GM21717 (cell line): ENCODE measurements around the gene ASCL5.

Source experiments
- ATAC-seq: cut with Tn5 transposase; IDR thresholded peaks from one replicate; pipeline ENCODE4 v1.9.1; 2021; ENCODE audit warnings: mild to moderate bottlenecking, moderate library complexity; ENCODE audit not compliant: unreplicated experiment

The ASCL5 gene

DNA sequence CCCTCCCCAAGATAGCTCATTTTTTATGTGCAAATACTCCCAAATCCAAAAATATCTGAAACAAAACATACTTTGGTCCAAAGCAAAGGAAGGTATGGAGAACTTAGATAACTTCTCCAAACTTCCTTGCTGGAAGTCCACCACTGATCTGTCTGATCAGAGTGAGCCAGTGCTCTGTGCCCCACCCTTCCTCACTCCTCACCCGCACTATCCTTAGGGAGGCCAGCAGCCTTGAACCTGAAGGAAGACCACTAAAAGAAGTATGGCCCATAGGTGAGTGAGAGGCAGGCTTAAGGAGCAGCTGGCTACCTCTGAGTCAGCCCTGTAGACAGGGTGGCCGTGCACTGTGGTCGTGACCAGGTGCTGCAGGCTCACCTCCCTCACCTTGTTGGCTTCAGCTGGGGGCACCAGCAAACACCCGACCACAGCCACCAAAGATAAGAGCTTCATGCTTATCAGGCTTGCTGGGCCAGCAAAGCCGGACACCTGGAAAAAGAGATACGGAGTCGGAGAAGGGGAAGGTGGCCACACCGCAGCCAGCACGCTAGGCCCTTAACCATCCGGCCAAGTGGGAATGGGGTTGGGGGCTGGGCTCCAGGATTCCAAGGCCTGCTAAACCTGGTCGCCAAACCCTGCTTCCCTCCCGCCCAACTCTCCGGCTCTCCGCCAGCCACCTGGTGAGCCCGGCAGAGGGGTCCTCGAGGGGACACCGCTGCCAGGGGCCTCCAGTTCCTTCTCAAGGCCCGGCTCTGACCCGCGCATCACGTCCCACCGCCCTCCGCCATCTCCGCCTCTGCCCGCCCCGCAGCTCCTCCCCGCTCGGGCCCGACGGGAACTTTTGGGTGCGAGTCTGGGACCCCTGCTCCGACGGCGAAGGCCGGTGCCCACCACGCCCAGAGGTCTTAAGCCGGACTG lies 26.7 kb upstream of the ASCL5 start:
- ATAC-seq = peak; percentile 75

DNA sequence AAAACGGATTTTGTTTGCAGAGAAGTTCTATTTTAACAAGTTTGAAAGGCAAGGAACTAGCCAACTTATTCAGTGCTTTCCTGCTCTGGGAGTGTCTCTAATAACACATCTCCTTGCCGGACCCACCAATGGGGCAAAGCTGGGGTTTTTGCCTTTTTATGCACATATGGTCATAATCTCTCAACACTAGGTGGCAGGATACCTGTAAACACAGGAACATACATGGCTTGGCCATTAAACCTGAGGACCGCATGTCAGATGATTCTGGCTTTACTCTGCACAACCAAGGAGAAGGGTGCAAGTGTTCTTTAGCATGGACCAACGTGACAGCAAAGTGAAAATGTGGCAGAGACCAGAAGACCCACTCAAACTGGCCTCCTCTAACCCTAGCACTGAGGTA lies 22.4 kb upstream of the ASCL5 start:
- no peak for ATAC-seq

DNA sequence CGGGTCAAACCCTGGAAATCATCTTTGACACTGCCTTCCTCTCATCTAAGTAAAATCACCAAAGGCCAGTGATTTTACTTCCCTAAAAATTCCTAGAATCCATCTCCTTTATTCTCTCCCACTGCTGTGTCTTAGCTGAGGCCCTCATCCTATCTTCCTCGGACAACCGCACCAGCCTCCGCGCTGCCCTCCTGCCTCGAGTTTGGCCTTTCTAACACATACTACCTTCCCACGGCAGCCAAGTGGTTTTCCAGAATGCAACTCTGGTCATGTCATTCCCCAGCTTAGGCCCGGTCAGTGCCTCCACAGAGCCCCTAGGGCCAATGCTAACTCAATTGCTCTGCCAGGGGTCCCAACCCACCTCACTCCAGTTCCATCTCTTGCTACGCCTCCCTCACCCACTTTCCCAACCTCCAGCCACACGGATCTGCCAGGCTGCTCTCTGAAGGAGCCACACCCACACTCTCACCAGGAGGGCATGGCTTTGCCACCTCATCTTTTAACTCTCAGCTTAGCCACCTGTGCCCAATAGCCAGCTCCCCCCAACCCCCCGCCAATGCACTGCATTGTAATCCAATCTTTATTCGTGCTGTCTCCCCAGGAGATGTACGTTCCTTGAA lies 20.5 kb upstream of the ASCL5 start:
- no peak for ATAC-seq

DNA sequence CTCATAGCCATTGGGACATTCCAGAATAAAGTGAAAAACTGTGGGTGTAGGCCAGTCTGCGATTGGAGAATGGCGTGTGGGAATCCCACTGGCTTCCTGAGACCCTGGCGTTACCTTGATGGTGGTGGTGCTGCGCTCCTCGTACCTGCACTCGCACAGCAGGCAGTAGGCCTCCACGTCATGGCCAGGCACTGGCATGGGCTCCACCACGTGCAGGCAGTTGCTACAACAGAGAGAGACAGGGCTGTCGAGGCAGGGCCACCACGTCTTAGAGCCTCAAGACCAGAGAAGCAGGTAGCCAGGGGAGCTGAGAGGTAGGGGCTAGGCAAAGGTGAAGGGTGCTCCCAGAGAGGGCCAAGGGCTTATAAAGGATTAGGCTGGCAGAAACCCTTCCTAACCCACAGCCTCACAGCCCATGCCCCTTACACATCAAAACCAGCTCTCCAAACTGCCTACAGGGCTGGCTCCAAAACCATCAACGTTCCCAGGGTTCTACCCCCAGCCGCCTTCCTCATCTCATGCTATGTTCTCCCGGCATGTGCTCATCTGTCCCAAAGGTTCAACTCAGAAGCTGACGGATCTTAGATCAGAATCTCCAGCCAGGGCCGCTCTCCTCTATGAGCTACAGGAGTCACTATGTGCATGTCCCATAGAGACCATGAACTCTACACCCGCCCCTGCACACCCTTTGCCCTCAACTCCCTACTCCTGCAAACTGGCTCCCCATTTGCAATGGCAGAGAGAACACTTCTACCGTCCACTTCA lies 19.8 kb upstream of the ASCL5 start:
- no peak for ATAC-seq

DNA sequence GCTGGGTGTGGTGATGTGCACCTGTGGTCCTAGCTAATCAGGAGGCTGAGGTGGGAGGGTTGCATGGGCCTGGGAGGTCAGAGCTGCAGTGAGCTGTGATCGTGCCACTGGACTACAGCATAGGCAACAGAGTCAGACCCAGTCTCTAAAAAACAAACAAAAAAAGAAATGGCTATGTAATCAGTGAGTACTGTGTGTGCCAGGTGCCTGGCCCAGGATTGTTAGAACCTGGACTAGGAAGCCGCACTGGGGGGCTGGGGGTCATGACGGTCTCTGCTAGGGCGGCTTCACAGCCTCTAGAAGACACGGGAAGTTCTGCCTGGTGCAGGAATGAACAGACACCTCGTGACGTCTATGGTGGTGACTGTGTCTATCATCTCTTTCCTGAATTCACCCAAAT lies 18.8 kb upstream of the ASCL5 start:
- ATAC-seq = no peak

DNA sequence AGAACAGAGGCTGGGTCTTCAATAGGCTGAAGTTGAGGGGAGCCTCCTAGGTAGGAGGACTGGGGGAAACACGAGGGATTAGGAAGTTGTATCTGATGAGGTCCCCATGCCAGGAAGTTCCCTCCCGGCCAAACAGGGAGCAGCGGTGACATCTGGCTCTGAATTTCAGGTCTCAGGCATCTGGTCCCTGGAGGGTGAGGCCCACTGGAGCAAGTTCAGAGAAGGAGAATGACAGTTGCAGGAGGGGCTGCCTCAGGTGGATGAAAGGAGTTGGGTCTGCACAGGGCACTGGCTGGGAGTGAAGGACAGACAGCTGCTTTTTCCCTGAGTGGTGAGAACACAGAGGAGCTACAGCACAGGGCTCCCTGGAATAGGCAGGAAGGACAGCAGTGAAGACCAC lies 18.1 kb upstream of the ASCL5 start:
- ATAC-seq = no peak

DNA sequence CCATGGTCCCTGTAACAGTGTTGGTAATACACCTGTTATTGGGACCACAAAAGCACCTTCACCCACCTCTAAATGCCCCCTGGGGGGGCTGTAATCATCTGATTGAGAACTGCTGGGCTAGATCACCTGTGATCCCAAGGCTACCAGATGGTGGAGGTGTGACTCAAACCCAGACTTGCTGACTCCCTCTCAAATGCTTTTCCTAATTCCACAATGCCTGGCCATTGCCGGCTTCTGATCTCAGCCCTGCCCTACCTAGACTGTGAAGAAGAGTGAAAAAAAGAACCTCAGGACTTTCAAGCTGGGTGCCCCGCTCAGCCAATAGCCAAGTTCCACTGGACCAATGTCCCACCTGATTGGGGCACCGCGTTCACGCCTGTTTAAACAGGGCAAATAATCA lies 17.7 kb upstream of the ASCL5 start:
- no peak for ATAC-seq

DNA sequence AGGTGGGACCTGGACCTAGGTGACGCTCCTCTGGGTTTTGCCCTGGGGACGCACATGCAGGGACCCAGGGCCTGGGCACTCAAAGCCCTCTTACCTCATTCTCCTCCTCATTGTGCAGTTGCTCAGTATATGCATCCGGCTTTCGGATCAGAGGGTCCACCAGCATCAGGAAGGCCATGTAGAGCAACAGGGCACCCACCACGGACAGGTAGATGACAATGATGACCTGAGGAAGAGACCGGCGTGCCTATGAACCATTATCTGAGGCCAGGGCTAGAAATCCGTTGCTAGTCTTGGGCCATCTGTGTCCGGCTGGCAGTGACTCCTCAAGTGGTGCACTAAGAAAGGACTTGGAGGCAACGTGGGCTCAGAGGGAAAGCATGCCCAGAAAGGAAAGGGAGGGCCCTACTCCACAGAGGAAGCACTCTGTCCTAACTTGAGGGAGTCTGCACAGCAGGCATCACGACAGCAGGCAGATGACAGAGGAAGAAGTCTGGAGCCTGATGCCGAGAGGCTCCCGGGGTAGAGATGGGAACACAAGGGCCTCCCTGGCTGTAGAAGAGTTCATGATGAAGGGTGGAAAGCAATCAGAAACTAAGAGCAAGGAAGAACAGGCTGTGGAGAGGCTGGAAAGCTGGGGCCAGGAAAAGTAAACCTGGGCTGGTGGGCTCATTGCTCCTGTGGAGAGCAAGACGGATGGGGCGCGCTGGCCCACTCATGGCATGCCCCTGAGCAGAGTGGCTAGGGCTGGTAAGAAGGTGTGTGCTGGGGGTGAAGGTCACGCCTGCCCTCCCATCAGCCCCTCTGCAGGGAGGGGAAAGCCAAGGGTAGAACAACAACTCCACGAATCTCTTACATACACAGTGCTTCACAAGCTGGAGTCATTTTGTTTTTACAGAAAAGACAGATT lies 17.0 kb upstream of the ASCL5 start:
- ATAC-seq = no peak

DNA sequence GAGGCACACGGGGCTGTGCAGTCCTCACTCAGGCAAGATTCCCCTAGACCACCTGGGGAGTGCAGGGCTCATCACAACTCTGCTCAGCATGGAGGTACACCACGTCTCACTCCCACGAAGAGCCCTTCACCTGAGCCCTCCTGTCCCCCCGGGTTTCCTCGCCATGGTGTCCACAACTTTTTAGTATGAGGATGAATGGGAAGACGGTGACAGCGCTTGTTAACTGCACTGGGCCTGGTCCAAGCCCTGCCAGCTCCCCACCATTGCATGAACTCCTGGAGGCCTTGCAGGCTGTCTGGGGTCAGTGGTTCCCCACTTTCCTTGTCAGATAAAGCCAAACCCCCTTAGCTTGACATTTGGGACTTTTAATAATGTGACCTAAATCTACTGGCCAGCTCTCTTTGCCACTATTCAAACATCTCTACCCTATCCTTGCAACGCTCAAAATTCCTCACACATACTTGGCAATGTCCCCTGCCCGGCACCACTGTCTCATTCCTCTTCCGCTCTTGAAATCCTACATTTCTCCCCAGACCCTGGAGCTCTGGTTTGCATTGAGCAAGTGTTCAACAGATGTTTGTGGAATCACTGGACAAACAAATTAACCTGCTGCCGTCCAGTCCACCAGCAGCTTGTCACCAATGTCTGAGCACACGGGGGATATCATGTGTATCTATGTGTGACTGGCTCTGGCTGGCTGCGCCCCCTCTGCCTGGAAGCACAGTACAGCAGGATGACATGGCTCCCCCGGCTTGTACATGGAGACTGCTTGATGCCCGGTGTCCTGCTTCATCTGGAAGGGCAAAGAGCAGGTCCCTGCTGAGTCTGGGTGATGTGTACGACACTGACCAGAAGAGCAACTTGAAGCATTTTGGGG lies 16.1 kb upstream of the ASCL5 start:
- ATAC-seq = no peak

DNA sequence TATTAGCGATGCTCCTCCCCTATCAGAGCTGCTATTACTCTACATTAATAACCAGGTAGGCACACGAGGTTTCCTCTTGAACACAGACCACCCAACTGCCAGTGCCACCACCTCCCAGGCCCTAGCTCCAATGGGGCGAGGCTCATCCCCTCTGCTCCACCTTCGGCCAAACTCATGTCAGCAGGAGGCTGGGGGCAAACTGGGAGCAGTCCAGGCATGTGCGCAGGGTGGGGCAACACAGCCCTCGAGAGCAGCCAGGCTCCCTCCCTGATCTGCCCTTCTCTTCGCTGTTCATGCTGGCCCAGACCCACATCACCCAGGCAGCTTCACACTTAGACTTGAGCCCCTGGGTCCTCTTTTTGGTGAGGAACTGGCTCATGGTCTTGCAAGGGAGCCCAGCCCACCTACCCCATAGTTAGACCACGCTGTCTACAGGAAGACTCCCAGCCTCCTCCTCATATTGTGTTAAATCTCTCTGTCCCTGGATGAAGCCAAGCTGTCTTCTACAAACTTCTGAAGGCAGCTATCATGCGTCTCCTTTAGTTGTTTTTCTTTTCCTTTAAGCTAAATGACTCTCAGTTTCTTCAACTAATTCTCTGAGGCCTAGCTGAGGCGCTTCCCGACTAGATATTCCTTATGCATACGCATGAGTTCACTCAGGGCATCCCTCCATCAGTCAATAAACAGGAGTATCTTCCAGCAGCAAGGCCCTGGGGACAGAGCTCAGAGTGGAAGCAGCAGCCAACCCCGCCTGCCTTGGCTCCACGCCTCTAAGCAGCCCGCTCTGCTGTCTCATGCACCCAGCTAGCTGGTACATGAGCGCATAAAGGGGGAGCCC lies 15.2 kb upstream of the ASCL5 start:
- ATAC-seq = no peak

DNA sequence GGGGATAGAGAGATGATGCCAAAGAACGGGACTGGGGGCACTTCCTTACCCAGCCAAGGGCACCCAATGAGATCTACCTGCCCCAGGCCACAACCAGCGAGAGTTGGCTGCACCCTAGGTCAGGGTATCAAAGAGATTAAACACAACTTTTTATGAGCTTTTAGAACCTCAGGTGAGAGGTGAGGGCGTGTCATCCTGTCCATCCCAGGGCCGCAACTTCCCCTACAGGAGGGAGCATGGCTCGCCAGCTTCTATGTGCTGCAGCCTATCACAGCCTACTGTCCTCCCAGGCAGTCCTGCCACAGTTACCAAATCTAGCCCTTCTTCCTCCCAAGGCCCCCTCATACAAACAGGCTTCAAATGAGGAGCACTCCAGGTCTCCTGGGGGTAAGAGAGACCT lies 14.4 kb upstream of the ASCL5 start:
- ATAC-seq = no peak

DNA sequence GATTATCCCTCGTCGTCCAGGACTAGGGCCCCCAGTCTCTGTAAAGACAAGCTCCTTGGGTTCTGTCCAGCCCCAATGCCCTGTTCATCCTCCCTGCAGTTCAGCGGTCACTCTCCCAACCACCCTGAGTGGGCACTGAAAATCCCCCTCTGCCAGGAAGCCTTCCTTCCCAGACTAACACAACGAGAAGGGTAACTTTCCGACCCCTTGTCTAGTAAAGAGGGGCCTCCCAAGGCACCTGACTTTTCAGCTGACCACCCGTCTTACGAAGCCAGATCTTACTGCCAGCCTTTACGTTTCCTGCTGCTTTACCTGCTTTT lies 13.9 kb upstream of the ASCL5 start:
- ATAC-seq = no peak

DNA sequence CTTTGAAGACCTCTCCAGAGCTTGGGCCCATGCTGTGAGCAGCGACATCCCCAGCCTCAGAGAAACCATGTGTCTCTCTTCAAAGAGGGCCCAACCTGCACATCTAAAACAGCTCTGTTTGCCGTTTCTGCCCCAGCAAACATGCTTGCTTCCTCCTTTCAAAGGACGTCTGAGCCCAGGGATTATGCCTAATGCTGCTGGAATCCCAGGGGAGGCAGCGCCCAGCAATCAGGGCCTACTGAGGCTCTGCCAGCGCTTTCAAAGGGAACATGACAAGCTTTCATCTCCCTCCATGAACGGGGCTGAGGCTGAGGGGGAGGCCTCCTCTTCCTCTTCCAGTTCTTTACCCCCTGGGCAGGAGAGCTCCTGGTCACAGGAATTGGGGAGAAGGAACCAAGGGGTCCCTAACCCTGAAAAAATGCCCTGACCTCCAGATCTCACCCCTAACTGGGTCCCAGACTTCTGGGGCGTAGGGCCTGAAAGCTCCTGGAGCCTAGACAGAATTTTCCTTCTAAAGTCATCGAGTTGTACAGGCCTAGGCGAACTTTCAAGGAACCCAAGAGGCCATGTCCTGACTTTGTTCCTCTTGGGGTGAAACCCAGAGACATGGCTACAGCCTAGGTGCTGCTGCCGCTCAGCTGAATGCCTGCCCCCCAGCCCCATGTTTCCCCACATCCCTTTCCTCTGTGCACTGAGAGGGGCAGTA lies 13.4 kb upstream of the ASCL5 start:
- ATAC-seq = no peak

DNA sequence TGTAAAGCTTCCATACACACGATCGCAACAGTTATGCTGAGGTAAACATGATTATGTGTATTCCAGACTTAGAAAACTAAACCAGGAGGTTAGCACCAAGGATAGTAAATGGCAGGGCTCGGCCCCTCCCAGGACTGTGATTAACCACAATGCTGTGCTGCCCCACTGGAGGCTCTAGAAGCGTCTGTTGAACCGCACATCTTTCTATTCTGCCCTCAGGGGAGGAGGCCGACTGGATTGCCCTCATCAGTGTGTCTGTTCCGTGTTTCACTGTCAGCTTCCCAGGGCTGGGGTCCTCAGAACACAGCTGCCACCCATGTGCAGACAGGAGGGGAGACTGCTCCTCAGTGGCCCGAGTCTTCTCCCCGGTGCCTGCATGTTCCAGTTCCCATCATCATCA lies 12.8 kb upstream of the ASCL5 start:
- ATAC-seq = no peak

DNA sequence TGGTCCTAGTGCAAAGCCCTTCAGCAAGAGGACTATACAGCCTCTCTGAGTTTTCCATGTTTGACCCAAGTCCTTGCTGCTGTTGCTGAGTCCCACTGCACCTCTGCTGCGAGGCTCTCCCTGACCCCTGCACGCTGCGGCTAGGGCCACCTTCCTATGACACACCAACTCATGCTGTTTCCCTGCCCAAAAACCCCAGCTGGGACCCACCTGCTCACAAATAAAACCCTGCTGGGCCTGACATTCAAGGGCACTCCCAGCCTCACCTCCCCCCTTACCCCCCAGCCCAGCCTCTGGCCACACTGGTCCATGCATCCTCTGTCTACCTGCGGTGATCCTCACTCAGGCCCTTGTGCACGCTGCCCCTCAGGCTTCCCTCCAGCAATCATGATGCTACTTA lies 12.3 kb upstream of the ASCL5 start:
- ATAC-seq = no peak

DNA sequence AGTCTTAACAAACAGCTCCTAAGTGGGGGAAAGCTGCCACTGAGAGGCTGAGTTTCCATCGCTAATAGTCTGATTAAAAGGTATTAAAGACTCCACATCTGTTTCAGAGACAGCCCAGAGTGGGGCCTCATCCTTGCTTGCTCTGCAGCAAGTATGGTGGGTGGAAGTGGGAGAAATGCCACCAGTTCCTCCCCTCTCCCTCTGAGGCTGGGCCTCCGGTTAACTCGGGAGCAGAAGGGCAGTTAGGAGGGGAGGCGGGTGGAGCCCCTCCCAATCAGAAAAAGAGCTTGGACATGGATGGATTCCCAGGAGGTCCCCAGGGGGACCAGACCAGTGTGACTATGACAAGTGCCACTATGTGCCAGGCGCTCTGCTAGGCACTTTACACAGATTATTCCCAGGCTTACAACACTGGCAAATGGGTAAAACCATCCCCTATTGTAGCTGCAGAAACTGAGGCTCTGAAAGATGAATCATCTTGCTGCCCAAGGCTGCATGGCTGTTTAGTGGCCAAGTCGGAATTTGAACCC lies 11.4 kb upstream of the ASCL5 start:
- no peak for ATAC-seq

DNA sequence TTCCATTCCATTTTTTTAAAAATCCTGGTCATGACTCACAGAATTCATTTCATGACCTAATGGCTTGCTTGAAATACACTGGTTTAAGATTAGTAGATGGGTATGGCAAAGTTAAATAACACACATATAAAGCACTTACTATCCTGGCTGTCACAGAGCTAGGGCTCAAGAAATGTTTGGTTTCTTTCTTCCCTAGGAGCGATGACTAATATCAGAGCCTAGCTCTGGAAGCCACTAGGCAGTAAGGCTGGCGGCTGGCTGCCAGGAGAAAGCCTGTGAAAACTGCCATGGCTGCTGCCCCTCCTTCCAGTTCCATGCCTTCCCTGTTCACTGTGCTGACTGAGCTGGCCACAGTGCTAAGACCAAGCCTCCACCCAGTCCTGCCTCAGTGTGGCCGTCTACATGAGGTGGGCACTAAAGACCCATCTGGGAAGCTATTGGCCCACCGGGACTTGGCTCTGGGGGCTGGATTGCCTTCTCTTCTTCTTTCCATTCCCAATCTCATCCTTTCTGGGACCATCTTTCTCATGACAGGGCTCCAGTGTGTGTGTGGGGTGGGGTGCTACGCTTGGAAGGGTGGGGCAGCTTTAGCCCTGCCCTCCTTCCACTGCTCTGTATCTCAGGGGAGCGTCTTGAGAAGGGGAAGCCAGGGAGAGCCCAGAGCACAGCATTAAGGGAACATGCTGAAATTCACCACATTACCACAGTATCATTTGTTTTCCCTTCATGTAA lies 10.8 kb upstream of the ASCL5 start:
- no peak for ATAC-seq

DNA sequence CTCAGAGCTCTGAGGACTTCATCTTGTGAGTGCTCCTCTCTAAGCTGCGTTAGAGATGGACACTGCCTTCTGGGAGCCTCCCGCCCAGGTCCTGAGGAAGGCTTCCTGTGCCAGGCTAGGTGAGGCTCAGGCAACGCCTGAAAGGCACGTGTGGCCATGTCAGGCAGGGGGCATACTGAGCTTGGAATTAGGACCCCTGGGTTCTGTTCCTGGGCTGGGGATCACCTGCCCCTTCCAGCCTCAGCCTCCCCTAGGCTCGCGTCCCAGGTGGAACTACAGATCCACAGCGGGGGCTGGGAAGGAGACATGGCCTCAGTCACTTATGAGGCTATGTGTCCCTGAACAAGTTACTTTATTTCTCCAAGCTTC lies 10.0 kb upstream of the ASCL5 start:
- no peak for ATAC-seq
